H1 (cell line): ENCODE results near the gene PLXNB2. TPM values are rescaled to one million over a fixed set of nuclear protein-coding genes. Genes with fewer than 3 reads are reported as not detected.

ENCODE experiments used
- CTCF ChIA-PET: fragments of 300-600 bp; sonication (Branson Sonifier 250); formaldehyde crosslinking; loops from one replicate; lab custom pipeline; 2021; ENCODE audit not compliant: partially characterized antibody; lab: Charles Lee
- POLR2A ChIA-PET: fragments of 300-600 bp; sonication (Branson Sonifier 250); formaldehyde crosslinking; loops from one replicate; lab custom pipeline; 2021; ENCODE audit warnings: inconsistent platforms; ENCODE audit not compliant: partially characterized antibody; lab: Charles Lee
- DNase-seq, 2 experiments: peaks; one replicate each; pipeline versions ENCODE4 v3.0.0 to v3.0.0-alpha.2; 2010 to 2022; ENCODE audit warnings: low spot score in 2 of 2, low read depth in 1 of 2, mixed read lengths in 1 of 2
- FAIRE-seq: peaks from 2 replicates; lab custom pipeline; 2011; peaks lifted over from hg19 to GRCh38; lab: Jason Lieb, UNC
- H2AFZ ChIP-seq: 2 replicates; pipeline ENCODE4 v1.8.1; 2012; ENCODE audit warnings: low read length, inconsistent platforms
- H2AK5ac ChIP-seq: 2 replicates; pipeline ENCODE4 v1.6.1; 2013; ENCODE audit warnings: low read depth, low read length
- H2BK120ac ChIP-seq: replicated peaks from 2 replicates; pipeline ENCODE3; 2013; ENCODE audit warnings: low read depth, low read length, inconsistent platforms
- H2BK12ac ChIP-seq: 2 replicates; pipeline ENCODE4 v1.6.1; 2013; ENCODE audit warnings: low read depth, low read length
- H2BK15ac ChIP-seq: 2 replicates; pipeline ENCODE4 v1.6.1; 2013; ENCODE audit warnings: low read length
- H2BK20ac ChIP-seq: 2 replicates; pipeline ENCODE4 v1.6.1; 2013; ENCODE audit warnings: low read length
- H2BK5ac ChIP-seq: 2 replicates; pipeline ENCODE4 v1.6.1; 2013; ENCODE audit warnings: low read depth, low read length
- H3K14ac ChIP-seq: 2 replicates; pipeline ENCODE4 v1.6.1; 2013; ENCODE audit warnings: inconsistent platforms; ENCODE audit not compliant: insufficient read length
- H3K18ac ChIP-seq: 2 replicates; pipeline ENCODE4 v1.6.1; 2013; ENCODE audit warnings: low read length; ENCODE audit errors: extremely low read depth
- H3K23ac ChIP-seq: 2 replicates; pipeline ENCODE4 v1.6.1; 2013; ENCODE audit warnings: inconsistent platforms; ENCODE audit not compliant: insufficient read length
- H3K23me2 ChIP-seq: 2 replicates; pipeline ENCODE4 v1.6.1; 2013; ENCODE audit warnings: low read depth, low read length
- H3K27ac ChIP-seq: 2 replicates; pipeline ENCODE4 v1.6.1; 2011; ENCODE audit warnings: low read depth, low read length, inconsistent platforms
- H3K27me3 ChIP-seq, 4 experiments: replicated peaks in 1 of 4; 1 replicate in 1 of 4; 2 replicates in 3 of 4; pipeline versions ENCODE4 v1.6.1 to v1.8.1; 2011 to 2013; ENCODE audit warnings: low read length in 3 of 4, mild to moderate bottlenecking in 3 of 4, inconsistent platforms in 2 of 4, mixed read lengths in 2 of 4, moderate library complexity in 1 of 4; ENCODE audit not compliant: control insufficient read depth in 3 of 4, insufficient read depth in 3 of 4; ENCODE audit errors: extremely low read depth in 1 of 4
- H3K36me3 ChIP-seq, 4 experiments: 2 replicates each; pipeline versions ENCODE4 v1.6.1 to v1.8.1; 2011 to 2013; ENCODE audit warnings: mild to moderate bottlenecking in 4 of 4, low read length in 3 of 4, moderate library complexity in 2 of 4, control low read depth in 1 of 4, inconsistent platforms in 1 of 4; ENCODE audit not compliant: insufficient read depth in 4 of 4, control insufficient read depth in 2 of 4
- H3K4ac ChIP-seq: replicated peaks from 2 replicates; pipeline ENCODE3; 2013; ENCODE audit warnings: low read length, low read depth, mixed read lengths, inconsistent platforms; ENCODE audit not compliant: insufficient read length
- H3K4me1 ChIP-seq, 4 experiments: replicated peaks in 1 of 4; 1 replicate in 1 of 4; 2 replicates in 3 of 4; pipeline versions ENCODE4 v1.6.1 to v1.8.1; 2011 to 2013; ENCODE audit warnings: low read length in 3 of 4, inconsistent platforms in 2 of 4, mixed read lengths in 1 of 4; ENCODE audit not compliant: insufficient read depth in 4 of 4, control insufficient read depth in 3 of 4
- H3K4me2 ChIP-seq, 2 experiments: 2 replicates each; pipeline versions ENCODE4 v1.6.1 to v1.8.1; 2011 to 2013; ENCODE audit warnings: low read depth in 2 of 2, low read length in 2 of 2, control low read depth in 1 of 2, inconsistent platforms in 1 of 2, mild to moderate bottlenecking in 1 of 2; ENCODE audit not compliant: insufficient read depth in 1 of 2
- H3K4me3 ChIP-seq, 4 experiments: fragments of 200-600, 300-600 bp in 1 of 4; sonication (generic), shearing (Covaris generic), sonication (Bioruptor Twin) in 1 of 4; 2 replicates each; pipeline versions ENCODE4 v1.5.1 to v1.8.1; 2011 to 2016; ENCODE audit warnings: low read length in 4 of 4, low read depth in 3 of 4, control low read depth in 2 of 4, inconsistent platforms in 2 of 4, mild to moderate bottlenecking in 2 of 4, mixed read lengths in 1 of 4, moderate library complexity in 1 of 4; ENCODE audit not compliant: insufficient read depth in 2 of 4; ENCODE audit errors: extremely low read depth in 1 of 4
- H3K56ac ChIP-seq: replicated peaks from 2 replicates; pipeline ENCODE3; 2013; ENCODE audit warnings: low read depth, mild to moderate bottlenecking, mixed read lengths, low read length, inconsistent platforms; ENCODE audit not compliant: insufficient read length
- H3K79me1 ChIP-seq: 2 replicates; pipeline ENCODE4 v1.6.1; 2013; ENCODE audit warnings: low read depth, low read length, control low read depth
- H3K79me2 ChIP-seq, 2 experiments: 2 replicates each; pipeline versions ENCODE4 v1.6.1 to v1.8.1; 2012 to 2013; ENCODE audit warnings: low read length in 2 of 2, mild to moderate bottlenecking in 2 of 2, inconsistent platforms in 1 of 2; ENCODE audit not compliant: insufficient read depth in 2 of 2, control insufficient read depth in 1 of 2
- H3K9ac ChIP-seq, 4 experiments: replicated peaks in 1 of 4; 1 replicate in 1 of 4; 2 replicates in 3 of 4; pipeline versions ENCODE4 v1.6.1 to v1.8.1; 2011 to 2013; ENCODE audit warnings: low read depth in 3 of 4, low read length in 3 of 4, control low read depth in 2 of 4, mild to moderate bottlenecking in 2 of 4, moderate library complexity in 2 of 4, inconsistent platforms in 1 of 4; ENCODE audit errors: extremely low read depth in 1 of 4
- H3K9me3 ChIP-seq, 2 experiments: 2 replicates each; pipeline versions ENCODE4 v1.6.1 to v1.8.1; 2012 to 2013; ENCODE audit warnings: mild to moderate bottlenecking in 2 of 2, moderate library complexity in 2 of 2, control low read depth in 1 of 2, inconsistent platforms in 1 of 2, low read depth in 1 of 2, low read length in 1 of 2, mixed read lengths in 1 of 2; ENCODE audit not compliant: insufficient read depth in 2 of 2
- H4K20me1 ChIP-seq, 2 experiments: replicated peaks in 1 of 2; 2 replicates each; pipeline versions ENCODE3 to v1.8.1; 2011 to 2013; ENCODE audit warnings: inconsistent platforms in 2 of 2, low read length in 2 of 2, mild to moderate bottlenecking in 1 of 2; ENCODE audit not compliant: insufficient read depth in 2 of 2, control insufficient read depth in 1 of 2
- H4K5ac ChIP-seq: 2 replicates; pipeline ENCODE4 v1.6.1; 2013; ENCODE audit warnings: low read length, low read depth, mixed read lengths, inconsistent platforms; ENCODE audit not compliant: insufficient read length
- H4K8ac ChIP-seq: 2 replicates; pipeline ENCODE4 v1.8.0; 2013; ENCODE audit warnings: mild to moderate bottlenecking, moderate library complexity, low read length, inconsistent platforms; ENCODE audit not compliant: insufficient read depth; ENCODE audit errors: extremely low read depth
- H4K91ac ChIP-seq: replicated peaks from 2 replicates; pipeline ENCODE3; 2013; ENCODE audit warnings: low read length, mixed read lengths, inconsistent platforms; ENCODE audit not compliant: insufficient read length
- ATF2 ChIP-seq: IDR thresholded peaks from 2 replicates; pipeline ENCODE4 v1.6.1; 2012; ENCODE audit warnings: low read length, inconsistent platforms
- ATF3 ChIP-seq: IDR thresholded peaks from 2 replicates; pipeline ENCODE4 v1.6.1; 2011; ENCODE audit warnings: low read depth, mild to moderate bottlenecking, low read length; ENCODE audit not compliant: insufficient read depth
- BRCA1 ChIP-seq: IDR thresholded peaks from 2 replicates; pipeline ENCODE4 v1.6.1; 2012; ENCODE audit warnings: low read depth, low read length, improper control_type of control experiment
- CEBPB ChIP-seq: IDR thresholded peaks from 2 replicates; pipeline ENCODE4 v1.6.1; 2012; ENCODE audit warnings: low read depth, low read length
- EGR1 ChIP-seq: IDR thresholded peaks from 2 replicates; pipeline ENCODE4 v1.6.1; 2011; ENCODE audit warnings: low read depth, low read length, borderline replicate concordance
- MAFK ChIP-seq: IDR thresholded peaks from 2 replicates; pipeline ENCODE4 v1.6.1; 2012; ENCODE audit warnings: low read depth, mild to moderate bottlenecking, improper control_type of control experiment, low read length
- POLR2A ChIP-seq, 2 experiments: IDR thresholded peaks; 1 replicate in 1 of 2; 2 replicates in 1 of 2; pipeline ENCODE4 v1.6.1; 2011; ENCODE audit warnings: low read depth in 2 of 2, low read length in 2 of 2, mild to moderate bottlenecking in 2 of 2; ENCODE audit errors: control extremely low read depth in 1 of 2
- RFX5 ChIP-seq: IDR thresholded peaks from 2 replicates; pipeline ENCODE4 v1.6.1; 2011; ENCODE audit warnings: low read depth, low read length, improper control_type of control experiment, borderline replicate concordance
- SUZ12 ChIP-seq: fragments of 200-600 bp; sonication (generic); IDR thresholded peaks from 2 replicates; pipeline ENCODE4 v1.6.1; 2012; ENCODE audit warnings: mild to moderate bottlenecking, inconsistent platforms, low read length, moderate library complexity, mixed read lengths
- TBP ChIP-seq: IDR thresholded peaks from 2 replicates; pipeline ENCODE4 v1.6.1; 2011; ENCODE audit warnings: low read depth, low read length, improper control_type of control experiment
- YY1 ChIP-seq: IDR thresholded peaks from 2 replicates; pipeline ENCODE4 v1.6.1; 2011; ENCODE audit warnings: low read depth, mild to moderate bottlenecking, low read length
- WGBS, 2 experiments: shearing (Covaris generic) in 1 of 2; methylation state at CpG; one replicate each; pipeline versions ENCODE4 v1.1.6 to v1.1.7; 2013 to 2015; ENCODE audit warnings: low lambda C conversion rate in 2 of 2, mixed read lengths in 2 of 2, inconsistent platforms in 1 of 2, low coverage in 1 of 2, missing lambda C conversion rate in 1 of 2; ENCODE audit not compliant: insufficient replicate concordance in 2 of 2, insufficient coverage in 1 of 2, insufficient read length in 1 of 2; ENCODE audit errors: extremely low coverage in 1 of 2, missing lambda C conversion rate in 1 of 2; 5-methylcytosine and 5-hydroxymethylcytosine counted together
- polyA plus RNA-seq, 7 experiments: library from polyadenylated mRNA; depleted of rRNA in 3 of 7; stranded (reverse) in 5 of 7; unstranded in 2 of 7; fragments of >200 nt in 5 of 7; fragments of 200-250 nt in 2 of 7; gene quantifications; 1 replicate in 5 of 7; 2 replicates in 1 of 7; 4 replicates in 1 of 7; pipeline versions ENCODE4 v1.2.1 to v1.2.3, GENCODE V29; 2011 to 2013; ENCODE audit warnings: missing spikeins in 2 of 7, mixed read lengths in 2 of 7
- total RNA-seq: library from RNA; stranded (reverse); fragmentation: NEBNext Ultra II Directional; extraction: Animal tissue kit (Norgen Biotek cat#: 25700); gene quantifications from 2 replicates; pipeline ENCODE4 v1.2.1, GENCODE V29; 2021

The PLXNB2 gene
- total and polyA plus RNA-seq, 2 of the 8 experiments (the other 6 are each of a cell fraction or from before 2014, with no cell fraction given) = 58.3 to 92.8 TPM

GRCh38 chr22:50318698-50319411, 11.4 kb upstream of the PLXNB2 start:
- Histone ChIP-seq H3K4ac (no peak overlapping the region), H3K79me2 (no peaks in the 10 kb centered on the region), H3K9ac (no peak overlapping the region), H2BK12ac (0 out of 2 replicates have a peak overlapping the region, but pooled peaks have one; percentile 9), H2BK120ac (no peak overlapping the region), H3K27ac (no peak overlapping the region), H3K79me1 (no peaks in the 10 kb centered on the region), H2BK20ac (no peak overlapping the region), H3K23ac (no peak overlapping the region), H3K56ac (no peak overlapping the region), H3K4me1 (peaks cover 0 to 10% (median 4%) of the 10 kb centered on the region in 4 experiments; a peak in 3 of 7 replicates), H2BK15ac (no peak overlapping the region), H3K4me2 (no peak overlapping the region), H3K14ac (no peak overlapping the region), H2BK5ac (no peak overlapping the region), H3K23me2 (no peaks in the 10 kb centered on the region; the same call in 1 of the 2 replicates), H3K9me3 (no peaks in the 10 kb centered on the region), H4K5ac (no peak overlapping the region), H4K20me1 (no peaks in the 10 kb centered on the region), H2AK5ac (0 out of 2 replicates have a peak overlapping the region, but pooled peaks have one; percentile 39), H3K27me3 (no peaks in the 10 kb centered on the region), H3K36me3 (no peaks in the 10 kb centered on the region), H3K4me3 (no peak overlapping the region), H4K91ac (no peak overlapping the region), H3K18ac (no peak overlapping the region), H4K8ac (no peak overlapping the region; the same call in 1 of the 2 replicates), H2AFZ (no peak overlapping the region)
- 87% methylated on average over 19 of the region's 21 CpGs; no CpG with 5 or more reads in 1 of the 2 experiments for WGBS, 2 experiments
- DNase-seq (no peak), FAIRE-seq (no peak)
- CTCF ChIA-PET = interaction anchor here (1.5 to 1.7 kb wide), 2 partner anchors 10 to 66 kb away, joined by 4 to 6 read pairs; no protein-coding TSS in a partner anchor
- POLR2A ChIA-PET = interaction anchor here (0.8 kb wide), 1 partner anchor 63 kb away, joined by 3 read pairs; no protein-coding TSS in a partner anchor
- TF ChIP-seq POLR2A (IDR thresholded peaks at IDR 0.05; ENCODE audit: control extremely low read depth in 1 of 2, low read depth in 2 of 2, low read length in 2 of 2) (no peak), ATF3 (no peak), CEBPB (no peak), ATF2 (no peak), SUZ12 (no peak), YY1 (no peak), TBP (no peak), RFX5 (no peak), EGR1 (no peak), MAFK (no peak), BRCA1 (no peak)
